HK-2 (cell line): ENCODE results near the gene IFT74.
"Not testable (repeated sequence)": the region's sequence is repeated elsewhere in the genome, so short reads cannot be mapped to it uniquely, and the experiment has no call there.

ENCODE experiments used
- DNase-seq: peaks from one replicate; pipeline ENCODE4 v3.0.0-alpha.2; 2018; ENCODE audit not compliant: unreplicated experiment

The IFT74 gene

DNA sequence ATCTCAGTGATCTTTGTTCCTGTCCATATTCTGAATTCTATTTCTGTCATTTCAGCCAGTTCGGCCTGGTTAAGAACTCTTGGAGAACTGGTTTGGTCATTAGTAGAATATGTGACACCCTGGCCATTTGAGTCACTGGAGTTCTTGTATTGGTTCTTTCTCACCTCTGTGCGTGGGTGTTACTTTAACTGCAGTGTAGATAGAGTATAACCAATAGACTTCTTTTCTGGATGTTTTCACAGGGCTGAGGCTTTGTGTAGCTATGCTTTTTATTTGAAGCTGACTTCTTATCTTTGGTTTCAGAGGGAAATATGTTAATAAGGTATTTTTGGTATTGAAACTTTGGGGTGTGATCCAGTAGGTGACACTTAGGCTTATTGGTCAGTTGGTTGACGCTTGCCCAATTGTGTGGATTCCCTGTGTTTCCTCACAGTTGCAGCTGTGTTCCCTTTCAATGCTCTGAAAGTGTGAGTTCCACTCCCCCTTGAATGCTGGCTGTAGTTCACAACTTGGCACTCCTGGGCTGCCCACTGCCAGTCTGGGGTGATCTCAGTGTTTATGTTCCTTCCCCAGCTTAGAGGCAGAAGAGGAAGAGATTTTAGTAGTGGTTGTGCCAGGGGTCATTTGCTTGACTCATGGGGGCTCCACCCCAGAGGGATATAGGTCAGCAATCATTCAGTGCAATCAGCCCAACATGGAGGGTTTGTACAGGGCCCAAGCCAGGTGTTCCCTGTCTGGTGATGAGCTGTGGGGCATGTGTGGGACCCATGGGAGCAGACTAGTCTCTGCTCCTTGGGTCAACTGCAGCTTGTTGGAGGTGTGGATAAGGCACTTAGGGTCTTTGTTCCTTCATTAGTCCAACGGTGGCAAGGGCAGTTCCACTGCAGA, 117.9 kb downstream of the IFT74 start:
- DNase-seq: no peak

DNA sequence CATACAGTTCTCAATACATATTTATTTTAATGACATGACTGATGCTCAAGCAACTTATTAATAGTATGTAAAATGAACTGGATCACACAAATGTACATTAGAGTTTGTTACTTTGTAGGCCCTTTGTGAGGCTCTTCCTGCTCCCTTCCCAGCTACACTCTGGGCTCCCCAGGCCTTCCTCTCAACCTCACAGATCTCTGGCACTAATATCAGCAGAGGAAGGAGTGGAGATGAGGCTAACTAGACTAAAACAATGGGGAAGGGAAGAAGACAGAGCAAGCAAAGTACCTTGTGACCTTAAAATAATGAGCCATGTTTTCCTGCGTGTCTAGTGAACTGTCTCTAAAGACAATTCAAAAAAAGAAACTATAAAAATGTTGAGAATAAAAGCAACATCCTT, 122.5 kb downstream of the IFT74 start:
- no peak for DNase-seq

DNA sequence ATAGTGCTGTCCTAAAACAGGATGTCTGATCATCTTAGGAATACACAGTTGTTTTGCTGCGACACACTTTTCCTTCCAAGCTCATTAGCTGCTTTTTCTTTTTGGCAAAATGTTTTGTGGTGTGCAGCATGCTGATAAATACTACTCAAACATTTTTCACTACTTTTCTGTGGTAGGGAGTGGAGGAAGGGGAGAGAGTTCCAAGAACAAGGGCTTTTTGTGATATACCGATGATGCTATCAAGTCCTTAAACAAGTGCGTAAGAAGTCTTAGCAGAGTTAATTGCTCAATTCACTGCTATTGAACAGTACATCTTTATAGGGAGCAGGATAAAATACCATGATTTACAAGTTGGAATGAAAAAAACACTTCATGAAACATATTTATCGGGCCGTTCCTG, 129.2 kb downstream of the IFT74 start:
- no peak for DNase-seq

DNA sequence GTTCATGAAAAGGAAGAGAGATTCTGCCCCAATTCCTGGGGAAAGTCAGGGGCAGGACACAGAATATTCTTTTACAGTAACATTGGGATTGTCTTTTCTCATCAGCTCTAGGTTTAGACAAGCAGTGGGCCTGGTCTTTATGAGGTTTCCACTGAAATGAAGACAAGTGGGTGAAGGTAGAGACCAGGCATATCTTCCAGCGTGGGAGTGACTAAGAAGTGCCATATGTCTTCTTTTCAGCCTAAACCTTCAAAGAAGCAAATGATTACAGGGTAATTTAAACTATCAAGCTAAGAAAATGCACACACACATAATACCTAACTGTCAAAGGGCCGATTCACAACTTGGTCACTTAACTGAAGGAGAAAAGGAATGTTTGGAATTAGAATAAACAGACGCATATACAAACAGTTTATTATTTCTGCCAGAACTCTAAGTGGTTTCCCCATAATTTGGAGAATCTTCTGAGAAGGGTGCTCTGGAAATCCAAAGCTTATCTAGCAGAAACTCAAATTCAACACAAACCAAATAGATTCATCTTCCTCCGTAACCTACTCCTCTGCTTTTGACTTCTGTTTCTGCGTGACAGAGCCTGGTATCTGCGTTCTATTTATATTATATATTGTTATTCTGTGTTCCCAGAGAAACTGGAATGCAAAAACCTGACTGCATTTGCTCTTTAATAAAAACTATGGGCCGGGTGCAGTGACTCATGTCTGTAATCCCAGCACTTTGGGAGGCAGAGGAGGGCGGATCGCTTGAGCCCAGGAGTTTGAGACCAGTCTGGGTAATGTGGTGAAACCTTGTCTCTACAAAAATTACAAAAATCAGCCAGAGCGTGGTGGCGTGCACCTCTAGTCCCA, 130.8 kb downstream of the IFT74 start:
- DNase-seq: no peak

DNA sequence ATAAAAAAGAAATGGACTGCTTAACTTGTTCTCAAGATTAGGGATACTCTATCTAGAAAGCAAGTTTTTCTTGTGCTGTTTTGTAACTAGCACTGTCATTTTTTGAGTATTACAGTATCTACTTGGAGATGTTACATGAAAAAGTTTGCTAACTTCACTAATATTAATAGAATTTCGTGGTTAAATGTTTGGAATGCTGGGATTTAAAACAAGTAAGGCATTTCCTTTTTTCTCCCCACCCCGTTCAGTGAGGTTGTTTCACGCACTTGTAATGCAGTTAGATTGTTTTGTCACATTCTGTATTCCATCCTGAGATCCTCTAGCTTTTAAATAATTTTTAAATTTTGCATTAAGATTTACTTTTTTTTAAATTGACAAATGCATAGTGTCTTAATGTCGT, 132.8 kb downstream of the IFT74 start:
- DNase-seq: no peak

DNA sequence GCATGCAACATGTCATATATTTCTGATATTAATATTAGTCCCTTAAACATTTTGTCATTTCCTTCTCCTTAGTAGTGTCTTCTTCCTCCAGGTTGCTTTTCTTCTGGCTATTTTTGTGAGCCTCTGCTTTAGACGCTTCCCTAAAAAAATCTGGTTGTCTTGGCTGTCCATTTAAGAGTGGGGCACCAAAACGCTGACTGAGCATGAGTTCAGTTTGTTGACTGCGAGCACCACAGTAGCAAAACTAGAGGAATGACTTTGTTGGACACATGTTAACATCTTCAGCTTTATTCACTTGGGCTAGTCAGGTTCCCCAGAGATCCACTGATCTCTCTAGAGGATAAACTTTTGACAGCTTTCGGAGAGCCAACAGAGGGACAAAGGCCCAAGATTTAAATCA, 133.5 kb downstream of the IFT74 start:
- DNase-seq: no peak

DNA sequence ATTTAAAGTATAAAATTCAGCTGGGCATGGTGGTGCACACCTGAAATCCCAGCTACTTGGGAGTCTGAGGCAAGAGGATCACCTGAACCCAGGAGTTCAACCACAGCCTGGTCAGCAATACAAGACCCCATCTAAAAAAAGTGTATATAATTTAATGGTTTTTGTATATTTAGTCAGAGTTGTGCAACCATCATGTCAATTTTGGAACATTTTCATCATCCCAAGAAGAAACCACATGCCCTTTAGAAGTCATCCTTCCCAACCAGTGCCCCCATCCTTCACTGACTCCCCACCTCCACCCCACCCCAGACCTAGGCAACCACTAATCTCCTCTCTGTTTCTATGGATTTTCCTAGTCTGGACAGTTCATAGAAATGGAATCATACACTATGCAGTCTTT, 134.0 kb downstream of the IFT74 start:
- no peak for DNase-seq

DNA sequence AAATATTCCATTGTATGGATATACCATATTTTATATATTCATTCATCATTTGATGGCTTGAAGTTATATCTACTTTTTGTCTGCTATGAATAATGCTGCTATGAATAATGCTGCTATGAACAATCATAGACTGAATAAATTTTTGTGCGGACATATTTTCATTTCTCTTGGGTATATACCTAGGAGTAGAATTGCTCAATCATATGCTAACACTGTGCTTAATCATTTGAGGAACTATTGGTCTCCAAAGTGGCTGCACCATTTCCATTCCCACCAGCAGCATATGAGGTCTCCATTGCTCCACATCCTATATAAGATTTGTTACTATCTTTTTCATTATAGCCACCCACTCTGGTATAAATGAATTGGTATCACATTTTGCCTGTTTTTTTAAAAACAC, 134.5 kb downstream of the IFT74 start:
- DNase-seq: no peak

DNA sequence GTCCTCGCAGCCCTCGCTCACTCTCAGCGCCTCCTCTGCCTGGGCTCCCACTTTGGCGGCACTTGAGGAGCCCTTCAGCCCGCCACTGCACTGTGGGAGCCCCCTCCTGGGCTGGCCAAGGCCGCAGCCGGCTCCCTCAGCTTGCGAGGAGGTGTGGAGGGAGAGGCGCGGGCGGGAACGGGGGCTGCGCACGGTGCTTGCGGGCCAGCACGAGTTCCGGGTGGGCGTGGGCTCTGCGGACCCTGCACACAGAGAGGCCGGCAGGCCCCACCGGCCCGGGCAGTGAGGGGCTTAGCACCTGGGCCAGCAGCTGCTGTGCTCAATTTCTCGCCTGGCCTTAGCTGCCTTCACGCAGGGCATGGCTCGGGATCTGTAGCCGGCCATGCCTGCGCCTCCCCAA, 136.3 kb downstream of the IFT74 start:
- DNase-seq: not testable (repeated sequence)

DNA sequence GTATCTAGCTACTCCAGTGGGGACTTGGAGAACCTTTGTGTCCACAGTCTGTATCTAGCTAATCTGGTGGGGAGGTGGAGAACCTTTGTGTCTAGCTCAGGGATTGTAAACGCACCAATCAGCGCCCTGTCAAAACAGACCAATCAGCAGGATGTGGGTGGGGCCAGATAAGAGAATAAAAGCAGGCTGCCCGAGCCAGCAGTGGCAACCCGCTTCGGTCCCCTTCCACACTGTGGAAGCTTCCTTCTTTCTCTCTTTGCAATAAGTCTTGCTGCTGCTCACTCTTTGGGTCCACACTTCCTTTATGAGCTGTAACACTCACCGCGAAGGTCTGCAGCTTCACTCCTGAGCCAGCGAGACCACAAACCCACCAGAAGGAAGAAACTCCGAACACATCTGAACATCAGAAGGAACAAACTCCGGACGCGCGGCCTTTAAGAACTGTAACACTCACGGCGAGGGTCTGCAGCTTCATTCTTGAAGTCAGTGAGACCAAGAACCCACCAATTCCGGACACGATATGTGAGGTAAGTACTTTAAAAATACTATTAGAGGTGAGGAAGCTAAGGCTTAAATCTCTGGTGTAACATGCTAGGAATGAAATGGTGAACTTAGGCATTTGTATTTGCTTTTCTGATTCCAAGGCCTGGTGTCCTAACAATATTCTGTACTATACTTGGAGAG, 137.3 kb downstream of the IFT74 start:
- not testable (repeated sequence) for DNase-seq

DNA sequence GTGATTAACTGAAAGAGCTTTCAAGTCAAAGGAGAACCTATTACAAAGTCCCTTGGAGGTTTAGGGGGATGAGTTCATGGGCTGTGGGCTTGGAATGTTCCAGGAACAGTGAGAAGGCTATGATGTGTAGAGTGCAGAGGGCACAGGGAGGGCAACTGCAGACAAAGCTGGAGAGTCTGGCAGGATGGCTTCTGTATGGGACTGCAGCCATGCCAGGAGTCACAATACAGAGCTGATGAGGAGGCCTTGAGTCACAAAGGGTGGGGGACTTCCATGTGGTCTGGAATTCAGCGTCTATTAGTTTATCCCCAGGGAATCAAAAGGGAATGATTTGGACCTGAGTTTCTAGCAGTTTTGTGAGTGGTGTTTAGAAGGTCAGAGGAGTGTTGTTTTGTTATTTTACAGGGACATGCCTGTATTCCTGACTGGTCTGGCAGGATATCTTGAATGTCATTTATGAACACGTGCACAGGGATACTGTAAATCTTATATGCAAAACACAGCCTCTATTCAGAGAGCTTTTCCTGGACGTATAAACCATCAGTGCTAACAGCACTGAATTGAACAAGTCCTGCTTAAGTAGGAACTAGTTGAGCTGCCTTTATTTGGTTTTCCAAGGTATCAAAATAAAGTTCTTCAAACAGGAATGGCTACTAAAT, 138.6 kb downstream of the IFT74 start:
- peak; percentile 1 for DNase-seq

DNA sequence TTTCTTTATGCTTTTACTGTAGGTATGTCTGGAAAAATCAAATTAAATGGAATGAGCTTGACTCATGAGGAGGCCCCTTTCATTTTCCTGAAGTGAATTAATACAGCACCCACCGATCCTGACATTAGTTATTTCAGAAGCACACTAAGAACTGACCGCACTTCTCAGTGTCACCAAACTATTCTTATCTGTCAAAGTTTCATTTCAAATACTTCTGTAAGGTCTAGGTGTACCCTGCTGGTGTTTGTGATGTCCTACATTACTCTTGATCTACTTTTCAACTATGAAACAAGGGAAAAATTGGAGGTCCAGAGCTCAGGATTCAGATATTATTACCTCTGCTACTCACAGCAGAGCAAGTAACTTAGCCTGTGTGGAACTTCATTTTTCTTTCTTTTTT, 151.0 kb downstream of the IFT74 start:
- no peak for DNase-seq

DNA sequence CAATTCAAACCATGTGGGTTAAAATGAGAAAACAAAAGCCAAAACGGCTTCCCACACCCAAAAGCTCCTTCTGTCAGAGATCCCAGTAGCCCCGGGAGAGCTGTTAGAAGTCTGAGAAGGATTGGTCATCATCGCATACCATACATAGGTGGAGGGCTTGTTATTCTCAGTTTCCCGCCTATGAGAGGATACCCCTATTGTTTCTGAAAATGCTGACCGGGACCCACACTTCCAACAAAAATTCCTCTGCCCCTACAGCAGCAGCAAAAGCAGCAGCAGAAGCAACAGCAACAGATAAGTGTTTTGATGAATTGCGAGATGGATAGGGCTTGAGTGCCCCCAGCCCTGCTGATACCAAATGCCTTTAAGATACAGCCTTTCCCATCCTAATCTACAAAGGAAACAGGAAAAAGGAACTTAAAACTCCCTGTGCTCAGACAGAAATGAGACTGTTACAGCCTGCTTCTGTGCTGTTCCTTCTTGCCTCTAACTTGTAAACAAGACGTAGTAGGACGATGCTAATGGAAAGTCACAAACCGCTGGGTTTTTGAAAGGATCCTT, 152.8 kb downstream of the IFT74 start, which contains the start of gene TEK:
TSS of gene TEK (plus strand) at position 245 of the 561 bp plus-strand sequence. CDS start 366 bp downstream, outside the sequence.
- no peak for DNase-seq

DNA sequence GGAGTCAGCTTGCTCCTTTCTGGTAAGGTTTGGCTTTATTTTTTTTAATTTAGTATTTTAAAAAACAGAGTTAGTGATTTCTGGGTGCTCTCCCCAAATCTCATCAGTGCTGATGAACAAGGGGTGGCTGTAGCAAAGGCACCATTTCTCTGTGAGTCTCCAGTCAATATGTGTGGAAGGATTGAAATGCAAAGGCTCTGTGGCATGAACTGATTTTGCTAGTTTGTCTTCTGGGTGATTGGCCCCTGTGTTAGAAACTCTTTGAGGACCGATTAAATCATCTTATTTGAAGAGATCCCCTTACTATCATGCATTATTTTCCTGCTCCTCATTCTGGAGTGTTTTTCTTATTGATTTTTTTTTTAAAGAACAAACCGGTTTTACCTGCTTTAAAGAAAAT, 153.4 kb downstream of the IFT74 start:
- DNase-seq: no peak

DNA sequence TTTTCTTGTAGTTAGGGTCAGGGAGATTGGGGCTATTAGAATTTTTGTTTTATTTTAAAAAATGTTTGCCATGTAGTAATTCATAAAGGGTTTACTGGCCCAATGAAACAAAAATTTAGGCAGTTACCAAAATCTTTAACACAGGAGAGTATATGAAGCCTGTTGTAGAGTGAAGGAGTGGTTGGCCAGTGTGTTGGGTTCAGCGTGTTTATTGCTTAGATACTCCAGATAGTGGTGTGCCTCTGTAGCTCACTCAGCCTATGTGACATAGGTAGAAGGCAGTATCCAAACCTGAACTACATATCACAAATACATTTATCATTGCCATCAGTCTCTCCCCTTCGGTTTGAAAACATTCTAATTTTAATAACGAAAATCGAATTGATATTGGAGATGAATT, 154.0 kb downstream of the IFT74 start:
- DNase-seq: no peak

DNA sequence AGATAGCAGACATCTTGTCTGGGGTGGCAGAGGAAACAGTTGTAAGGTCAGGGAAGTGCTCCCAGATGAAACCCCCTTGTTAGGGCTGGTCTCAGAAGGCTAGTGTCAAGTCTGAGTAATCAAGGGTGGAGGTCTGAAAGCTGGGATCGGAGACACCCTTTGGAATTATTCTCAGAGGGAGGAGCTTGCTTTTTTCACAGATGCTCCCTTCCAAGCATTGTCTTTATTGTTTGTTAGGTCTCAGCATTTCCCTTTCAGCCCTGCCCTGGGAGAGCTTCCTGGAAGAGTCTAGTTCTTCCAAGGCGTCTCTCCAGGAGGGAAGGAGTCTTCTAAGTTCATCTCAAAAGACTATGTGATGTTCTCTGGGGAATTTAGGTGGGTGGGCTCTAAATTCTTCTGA, 156.0 kb downstream of the IFT74 start:
- no peak for DNase-seq
